ENCODE results near the gene UBE2J1. TPM values are rescaled to one million over a fixed set of nuclear protein-coding genes. Genes with fewer than 3 reads are reported as not detected.
"Not testable (repeated sequence)": the region's sequence is repeated elsewhere in the genome, so short reads cannot be mapped to it uniquely, and the experiment has no call there.

Gene UBE2J1
- 17.9 and 19.0 TPM in 2 replicates for total RNA-seq (2014; rRNA removed; shearing (Covaris generic))

GRCh38 chr6:89352278-89353117 lies at the start of gene UBE2J1:
Gene UBE2J1, minus strand, starts transcription at chr6:89352722. Its CDS starts 153 bp downstream, at chr6:89352569.
- peak; percentile 47 for DNase-seq (ENCODE audit: low spot score)

- DNase-seq (ENCODE audit: low spot score), result no peak
Observed at GRCh38 chr6:89400912-89401399, 48.4 kb upstream of the UBE2J1 start.

GRCh38 chr6:89400050-89400449 lies 47.5 kb upstream of the UBE2J1 start:
- DNase-seq (ENCODE audit: low spot score), result no peak

- DNase-seq (ENCODE audit: low spot score), result no peak
Observed at GRCh38 chr6:89398762-89399525, 46.4 kb upstream of the UBE2J1 start.

- not testable (repeated sequence) for DNase-seq (ENCODE audit: low spot score)
Observed at GRCh38 chr6:89397884-89398283, 45.4 kb upstream of the UBE2J1 start.

- no peak for DNase-seq (ENCODE audit: low spot score)
Observed at GRCh38 chr6:89393659-89394058, 41.1 kb upstream of the UBE2J1 start.

- DNase-seq (ENCODE audit: low spot score), result no peak
Observed at GRCh38 chr6:89392823-89393222, 40.3 kb upstream of the UBE2J1 start.

GRCh38 chr6:89388846-89389245 lies 36.3 kb upstream of the UBE2J1 start:
- DNase-seq (ENCODE audit: low spot score), result no peak

- DNase-seq (ENCODE audit: low spot score), result no peak
Observed at GRCh38 chr6:89387516-89388201, 35.1 kb upstream of the UBE2J1 start.

GRCh38 chr6:89386917-89387491 lies 34.5 kb upstream of the UBE2J1 start:
- no peak for DNase-seq (ENCODE audit: low spot score)

- no peak for DNase-seq (ENCODE audit: low spot score)
Observed at GRCh38 chr6:89385846-89386245, 33.3 kb upstream of the UBE2J1 start.

- DNase-seq (ENCODE audit: low spot score), result peak; percentile 24
Observed at GRCh38 chr6:89385156-89385667, 32.7 kb upstream of the UBE2J1 start.

GRCh38 chr6:89381031-89381430 lies 28.5 kb upstream of the UBE2J1 start:
- no peak for DNase-seq (ENCODE audit: low spot score)

- DNase-seq (ENCODE audit: low spot score), result no peak
Observed at GRCh38 chr6:89379281-89379680, 26.8 kb upstream of the UBE2J1 start.

- DNase-seq (ENCODE audit: low spot score), result no peak
Observed at GRCh38 chr6:89378628-89379027, 26.1 kb upstream of the UBE2J1 start.

- peak; percentile 53 for DNase-seq (ENCODE audit: low spot score)
Observed at GRCh38 chr6:89375427-89376267, 23.1 kb upstream of the UBE2J1 start.

- no peak for DNase-seq (ENCODE audit: low spot score)
Observed at GRCh38 chr6:89372506-89372901, 20.0 kb upstream of the UBE2J1 start.

GRCh38 chr6:89371849-89372505 lies 19.5 kb upstream of the UBE2J1 start:
- peak; percentile 26 for DNase-seq (ENCODE audit: low spot score)

GRCh38 chr6:89368999-89369398 lies 16.5 kb upstream of the UBE2J1 start:
- DNase-seq (ENCODE audit: low spot score), result no peak

GRCh38 chr6:89368107-89368506 lies 15.6 kb upstream of the UBE2J1 start:
- DNase-seq (ENCODE audit: low spot score), result peak; percentile 25

Measured in H4 (cell line).